K562 treated with DMSO at 1 percent for 4 hours (cell line): ENCODE data around the gene SLC39A10. TPM values are rescaled to one million over a fixed set of nuclear protein-coding genes. Genes with fewer than 3 reads are reported as not detected.

ENCODE experiments used
- total RNA-seq: library from RNA; unstranded; fragments of 300-600 nt; gene quantifications from 2 replicates; pipeline ENCODE4 v1.2.3, GENCODE V29; 2022; ENCODE audit not compliant: insufficient read depth

The SLC39A10 gene
- 3.8 and 5.0 TPM in 2 replicates for total RNA-seq

GRCh38 chr2:195656859-195657633 lies at the start of gene SLC39A10:
SLC39A10 (plus strand) TSS chr2:195657226; CDS start chr2:195680043, 22,817 bp downstream.

